C4-2B (cell line): Measurements from ENCODE around the gene GIMAP6.
"Not testable (repeated sequence)": the region's sequence is repeated elsewhere in the genome, so short reads cannot be mapped to it uniquely, and the experiment has no call there.

ENCODE experiments used
- H3K27ac ChIP-seq: fragments of 450-650 bp; 2 replicates; pipeline ENCODE4 v1.5.1; 2017
- CTCF ChIP-seq: fragments of 450-650 bp; conservative IDR thresholded peaks from 2 replicates; pipeline ENCODE4 v1.5.1; 2017; ENCODE audit warnings: mild to moderate bottlenecking
- ZFX ChIP-seq: fragments of 450-650 bp; IDR thresholded peaks from 2 replicates; pipeline ENCODE4 v1.6.1; 2017

GIMAP6 gene

GRCh38 chr7:150631866-150632864 lies at the start of gene GIMAP6:
GIMAP6 (minus strand) TSS chr7:150632385; CDS start chr7:150630142, 2,243 bp downstream.
- H3K27ac ChIP-seq: peak within 1 kb of the TSS; percentile 29
- no peak for TF ChIP-seq ZFX
- TF ChIP-seq CTCF: no peak

- not testable (repeated sequence) for H3K27ac ChIP-seq
These were observed 48.2 kb upstream of the GIMAP6 start for GRCh38 chr7:150680364-150680763.

- not testable (repeated sequence) for H3K27ac ChIP-seq
These were observed 46.4 kb upstream of the GIMAP6 start for GRCh38 chr7:150678601-150679000.

- H3K27ac ChIP-seq: not testable (repeated sequence)
These were observed 44.7 kb upstream of the GIMAP6 start for GRCh38 chr7:150676854-150677253.

- H3K27ac ChIP-seq: not testable (repeated sequence)
These were observed 44.1 kb upstream of the GIMAP6 start for GRCh38 chr7:150676276-150676675.

GRCh38 chr7:150675714-150676113 lies 43.5 kb upstream of the GIMAP6 start:
- H3K27ac ChIP-seq: no peak overlapping the region
- TF ChIP-seq ZFX: no peak
- no peak for TF ChIP-seq CTCF

- not testable (repeated sequence) for H3K27ac ChIP-seq
These were observed 39.8 kb upstream of the GIMAP6 start for GRCh38 chr7:150671798-150672585.

- TF ChIP-seq CTCF (no peak), ZFX (no peak)
- no peak overlapping the region for H3K27ac ChIP-seq
These were observed 36.8 kb upstream of the GIMAP6 start for GRCh38 chr7:150668977-150669376.

GRCh38 chr7:150668472-150668911 lies 36.3 kb upstream of the GIMAP6 start:
- H3K27ac ChIP-seq: no peak overlapping the region
- no peak for TF ChIP-seq CTCF
- no peak for TF ChIP-seq ZFX

GRCh38 chr7:150666412-150666811 lies 34.2 kb upstream of the GIMAP6 start:
- H3K27ac ChIP-seq: no peak overlapping the region
- TF ChIP-seq CTCF (no peak), ZFX (no peak)
